Activated CD8-positive, alpha-beta memory T cell treated with anti-CD3 and anti-CD28 coated beads, Interleukin-2, amount 50 U/mL, for 1 hour (primary cell): ENCODE measurements around the gene BACE2.
"Not testable (repeated sequence)": the region's sequence is repeated elsewhere in the genome, so short reads cannot be mapped to it uniquely, and the experiment has no call there.

Experiments used
- DNase-seq: peaks from one replicate; pipeline ENCODE4 v3.0.0-alpha.2; 2020; ENCODE audit errors: extremely low read depth

The BACE2 gene

DNA sequence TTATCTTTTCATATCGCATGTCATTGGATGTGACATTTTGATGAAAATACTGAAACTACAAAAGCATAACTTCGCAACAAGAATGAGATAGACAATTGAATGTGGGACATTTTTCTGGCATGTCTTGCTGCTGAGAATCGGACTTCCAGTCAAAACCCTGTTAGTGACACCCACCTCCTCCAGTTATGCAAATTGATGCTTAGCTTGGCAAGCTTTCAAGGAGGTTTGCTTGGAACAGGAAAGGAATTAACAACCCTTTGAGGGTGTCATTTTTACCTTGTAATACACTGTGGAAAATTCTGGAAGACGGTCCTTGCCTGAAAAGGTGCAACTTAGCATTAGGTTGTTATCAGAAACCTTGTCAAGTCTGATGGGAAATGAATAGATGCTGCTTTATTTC is 109.9 kb downstream of the BACE2 start:
- no peak for DNase-seq

DNA sequence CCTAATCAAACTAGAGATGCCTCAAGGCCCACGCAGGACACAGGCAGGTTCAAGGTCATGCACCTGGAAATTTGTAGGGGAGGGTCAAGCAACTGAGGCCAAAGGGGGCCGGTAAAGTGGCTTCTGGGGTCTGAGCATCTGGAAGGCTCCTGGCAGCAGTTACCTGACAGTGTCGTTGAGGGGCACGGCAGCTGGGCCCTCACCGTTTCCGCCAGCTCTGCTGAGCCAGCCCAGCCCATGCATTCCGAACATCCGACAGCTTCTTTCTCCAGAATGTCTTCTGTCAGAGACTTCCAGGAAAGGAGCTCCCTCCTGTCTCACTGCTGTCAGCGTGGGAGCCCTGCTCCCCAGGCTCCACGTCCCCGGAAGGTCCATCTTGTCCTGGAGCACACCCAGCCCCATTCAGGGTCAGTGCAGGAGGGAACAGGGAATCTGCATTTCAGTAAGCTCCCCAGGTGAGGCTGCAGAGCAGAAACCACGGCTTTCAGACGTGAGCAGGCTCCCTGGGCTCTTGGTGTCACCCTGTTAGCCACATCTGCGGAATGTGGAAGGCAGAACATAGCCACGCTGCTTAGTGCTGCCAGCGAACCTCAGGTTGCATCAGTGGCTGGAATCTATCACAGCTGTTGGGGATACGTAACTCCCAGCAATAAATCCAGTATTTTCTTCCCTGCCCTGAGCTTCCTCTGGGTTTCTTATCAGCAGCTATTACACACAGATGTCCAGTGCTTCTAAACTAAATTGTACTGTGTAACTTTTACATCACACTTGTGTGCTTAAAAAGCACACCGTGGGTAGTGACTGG is 112.4 kb downstream of the BACE2 start:
- DNase-seq, result no peak

- no peak for DNase-seq
These were observed 114.5 kb downstream of the BACE2 start for GRCh38 chr21:41282412-41282811.

DNA sequence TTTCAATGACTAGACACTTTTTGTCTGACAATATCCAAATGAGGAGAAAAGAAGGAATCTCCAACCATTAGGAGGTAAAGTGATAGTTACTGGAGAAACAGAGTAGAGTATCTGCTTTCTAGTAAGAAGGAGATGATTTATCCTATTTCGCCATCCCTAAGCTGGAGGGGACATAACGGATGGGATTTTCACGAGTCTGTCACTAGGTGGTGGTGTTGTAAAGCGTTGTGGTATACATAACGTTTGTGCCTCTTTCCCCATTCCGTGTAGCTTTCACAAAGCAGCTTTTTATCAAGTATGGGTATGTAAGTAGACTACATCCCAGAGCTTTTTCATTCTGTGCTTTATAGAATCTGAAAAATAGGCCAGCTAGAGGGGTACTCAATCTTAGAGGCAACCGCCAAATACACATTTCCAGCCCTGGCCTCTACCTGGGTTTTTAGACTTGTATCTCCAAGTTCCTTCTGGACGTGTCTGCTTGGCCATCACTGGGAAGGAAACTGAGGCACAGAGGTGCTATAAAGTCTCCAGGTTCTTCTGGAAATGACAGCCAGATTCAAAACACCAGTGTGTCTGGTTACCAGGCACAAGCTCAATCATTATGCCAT is 115.4 kb downstream of the BACE2 start:
- peak; percentile 28 for DNase-seq

DNA sequence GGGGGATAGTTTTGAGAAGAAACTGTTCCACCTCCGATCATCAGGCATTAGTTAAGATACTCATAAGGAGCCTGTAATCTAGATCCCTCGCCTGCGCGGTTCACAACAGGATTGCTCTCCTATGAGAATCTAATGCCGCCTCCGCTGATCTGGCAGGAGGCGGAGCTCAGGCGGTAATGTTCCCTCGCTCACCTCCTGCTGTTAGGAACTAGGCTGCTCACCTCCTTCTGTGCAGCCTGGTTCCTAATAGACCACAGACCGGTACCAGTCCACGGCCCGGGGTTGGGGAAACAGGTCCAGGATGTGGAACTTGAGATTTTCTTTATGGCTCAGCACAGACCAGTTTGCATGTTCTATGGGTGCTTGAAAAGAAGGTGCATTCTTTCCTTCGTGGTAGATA is 121.5 kb downstream of the BACE2 start:
- DNase-seq, result no peak

DNA sequence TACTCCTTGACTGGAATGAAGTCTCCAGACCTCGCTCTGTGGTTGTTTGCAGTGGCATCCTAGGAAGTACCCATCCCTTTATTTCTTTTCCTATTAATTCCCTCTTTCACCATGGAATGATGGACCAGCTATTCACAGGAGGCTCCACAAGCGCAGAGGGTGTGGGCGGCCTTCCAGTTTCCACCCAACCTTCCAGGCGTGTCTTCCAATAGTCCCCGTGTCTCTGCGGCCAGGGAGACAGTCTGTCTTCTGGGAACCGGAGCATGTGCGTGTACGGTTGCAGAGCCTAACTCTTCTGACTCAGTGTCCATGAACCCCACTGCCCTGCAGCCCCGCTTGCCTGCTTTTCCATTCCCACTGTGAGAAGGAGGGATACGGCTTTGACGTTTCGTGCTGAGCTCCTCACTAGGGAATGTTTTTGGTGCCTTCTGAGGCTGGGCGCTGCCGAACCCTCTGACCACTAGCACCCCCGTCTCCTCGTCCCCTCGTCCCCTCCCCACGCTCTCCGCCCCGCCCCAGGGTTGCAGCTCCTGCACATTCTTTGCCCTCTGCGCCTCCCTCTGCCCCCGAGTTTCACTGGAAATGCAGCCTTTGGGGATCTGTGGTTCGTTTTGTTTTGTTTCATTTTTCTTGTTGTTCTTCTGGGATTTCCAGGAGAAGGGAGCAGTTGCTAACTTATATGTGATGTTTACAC is 122.3 kb downstream of the BACE2 start:
- DNase-seq, result no peak

GRCh38 chr21:41294548-41295231 is 126.7 kb downstream of the BACE2 start:
- no peak for DNase-seq

DNA sequence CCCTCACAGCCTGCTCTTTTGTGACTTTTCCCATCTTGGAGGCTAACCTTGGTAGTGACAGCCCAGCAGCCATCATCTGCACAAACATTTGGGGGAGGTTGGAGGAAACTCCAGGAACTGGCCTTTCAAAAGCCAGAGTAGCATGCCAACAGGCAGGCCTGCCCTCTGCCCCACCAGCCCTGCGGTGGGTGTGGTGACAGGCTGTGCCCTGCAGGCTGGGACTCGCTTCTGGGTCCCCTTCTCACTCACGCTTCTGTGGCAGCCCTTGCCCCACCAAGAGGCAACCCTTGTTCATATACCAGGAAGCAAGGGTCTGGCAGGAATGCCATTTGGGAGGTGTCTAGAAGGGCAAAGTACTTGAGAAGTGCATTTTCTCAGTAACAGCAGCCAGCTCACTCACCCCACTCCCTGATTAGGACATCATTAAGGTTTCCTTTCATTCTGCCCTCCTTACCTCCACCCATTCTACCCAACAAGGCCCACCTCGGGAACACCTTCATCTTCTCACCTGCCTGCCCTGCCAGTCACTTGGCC is 127.8 kb downstream of the BACE2 start:
- no peak for DNase-seq

DNA sequence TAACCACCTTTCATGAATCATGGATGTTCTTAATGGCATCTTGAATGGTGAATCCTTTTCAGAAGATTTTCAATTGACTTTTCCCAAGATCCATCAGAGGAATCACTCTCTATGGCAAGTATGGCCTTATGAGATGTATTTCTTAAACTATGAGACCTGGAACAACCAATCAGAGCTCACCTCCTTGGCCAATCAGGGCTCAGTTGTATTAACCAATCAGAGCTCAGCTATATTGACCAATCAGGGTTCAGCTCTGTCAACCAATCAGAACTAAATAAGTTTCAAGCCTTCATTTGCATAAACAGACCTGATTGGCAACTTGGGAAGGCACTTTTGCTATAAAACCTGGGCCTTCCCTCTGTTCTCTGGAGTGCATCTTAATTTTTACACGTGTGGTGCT is 135.0 kb downstream of the BACE2 start:
- DNase-seq, result no peak

DNA sequence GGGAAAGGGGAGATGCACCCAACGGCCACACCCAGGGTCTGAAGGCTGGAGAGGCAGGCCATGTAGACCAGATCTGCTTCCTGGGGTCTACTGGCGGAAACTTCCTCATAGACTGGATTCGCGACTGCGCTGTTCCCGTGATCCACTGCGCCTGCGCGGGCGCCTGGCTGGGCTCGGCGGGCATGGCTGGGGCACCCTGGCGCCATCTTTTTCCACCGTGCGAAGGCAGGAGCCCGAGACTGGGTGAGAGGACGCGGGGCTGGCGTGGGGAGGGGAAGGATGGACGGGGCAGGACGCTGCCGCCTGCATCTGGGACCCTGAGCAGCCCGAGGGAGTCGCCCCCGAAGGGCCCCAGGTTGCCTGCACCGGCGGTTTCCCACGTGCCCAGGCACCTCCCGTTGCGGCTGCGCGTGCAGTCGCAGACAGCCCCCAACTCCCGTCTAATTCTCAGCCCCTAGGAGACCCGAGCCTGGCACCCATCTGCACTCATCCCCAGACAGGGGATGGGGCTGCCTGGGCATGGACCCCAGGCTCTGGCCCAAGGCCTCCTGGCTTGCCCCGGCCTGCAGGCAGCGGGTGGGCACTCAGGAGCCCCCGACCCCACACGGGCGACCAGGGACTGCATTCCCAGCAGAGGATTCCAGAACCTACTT is 136.2 kb downstream of the BACE2 start:
- no peak for DNase-seq

DNA sequence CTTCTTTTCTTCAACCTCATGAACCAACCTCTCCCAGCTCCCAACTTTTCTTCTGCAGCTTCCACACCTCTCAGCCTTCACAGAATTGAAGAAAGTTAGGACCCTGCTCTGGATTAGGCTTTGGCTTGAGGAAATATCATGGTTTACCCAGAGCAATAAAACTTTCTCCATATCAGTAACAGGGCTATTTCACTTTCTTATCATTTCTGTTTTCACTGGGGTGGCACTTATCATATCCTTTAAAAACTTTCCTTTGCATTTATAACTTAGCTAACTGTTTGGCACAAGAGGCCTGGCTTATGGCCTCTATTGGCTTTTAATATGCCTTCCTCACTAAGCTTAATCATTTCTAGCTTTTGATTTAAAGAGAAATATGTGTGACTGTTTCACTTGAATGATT is 139.3 kb downstream of the BACE2 start:
- no peak for DNase-seq

DNA sequence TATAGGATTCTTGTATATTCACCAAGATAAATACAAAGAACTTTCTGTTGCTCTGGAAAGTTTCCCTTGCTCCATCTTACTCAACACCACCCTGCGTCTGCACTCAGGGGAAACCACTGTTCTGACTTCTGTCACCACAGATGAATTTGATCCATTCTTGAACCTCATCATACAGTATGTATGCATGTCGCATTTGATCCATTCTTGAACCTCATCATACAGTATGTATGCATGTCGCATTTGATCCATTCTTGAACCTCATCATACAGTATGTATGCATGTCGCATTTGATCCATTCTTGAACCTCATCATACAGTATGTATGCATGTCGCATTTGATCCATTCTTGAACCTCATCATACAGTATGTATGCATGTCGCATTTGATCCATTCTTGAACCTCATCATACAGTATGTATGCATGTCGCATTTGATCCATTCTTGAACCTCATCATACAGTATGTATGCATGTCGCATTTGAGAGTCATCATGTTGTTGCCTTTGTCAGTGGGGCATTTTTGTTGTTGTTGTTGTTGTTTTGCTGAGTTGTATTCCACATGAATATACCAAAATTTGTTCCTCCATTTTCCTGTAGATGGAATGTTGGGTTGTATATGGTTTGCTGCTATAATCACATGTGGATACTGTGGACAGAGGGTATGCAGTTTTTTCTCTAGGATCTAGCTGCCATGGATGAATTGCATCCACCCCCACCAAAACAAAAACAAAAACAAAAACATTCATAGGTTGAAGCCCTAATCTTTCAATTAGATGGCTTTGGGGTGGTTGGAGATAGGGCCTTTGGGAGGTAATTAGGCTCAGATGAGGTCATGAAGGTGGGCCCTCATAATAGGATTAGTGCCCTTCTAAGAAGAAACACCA is 145.6 kb downstream of the BACE2 start:
- not testable (repeated sequence) for DNase-seq

GRCh38 chr21:41315726-41316125 is 147.8 kb downstream of the BACE2 start:
- no peak for DNase-seq

DNA sequence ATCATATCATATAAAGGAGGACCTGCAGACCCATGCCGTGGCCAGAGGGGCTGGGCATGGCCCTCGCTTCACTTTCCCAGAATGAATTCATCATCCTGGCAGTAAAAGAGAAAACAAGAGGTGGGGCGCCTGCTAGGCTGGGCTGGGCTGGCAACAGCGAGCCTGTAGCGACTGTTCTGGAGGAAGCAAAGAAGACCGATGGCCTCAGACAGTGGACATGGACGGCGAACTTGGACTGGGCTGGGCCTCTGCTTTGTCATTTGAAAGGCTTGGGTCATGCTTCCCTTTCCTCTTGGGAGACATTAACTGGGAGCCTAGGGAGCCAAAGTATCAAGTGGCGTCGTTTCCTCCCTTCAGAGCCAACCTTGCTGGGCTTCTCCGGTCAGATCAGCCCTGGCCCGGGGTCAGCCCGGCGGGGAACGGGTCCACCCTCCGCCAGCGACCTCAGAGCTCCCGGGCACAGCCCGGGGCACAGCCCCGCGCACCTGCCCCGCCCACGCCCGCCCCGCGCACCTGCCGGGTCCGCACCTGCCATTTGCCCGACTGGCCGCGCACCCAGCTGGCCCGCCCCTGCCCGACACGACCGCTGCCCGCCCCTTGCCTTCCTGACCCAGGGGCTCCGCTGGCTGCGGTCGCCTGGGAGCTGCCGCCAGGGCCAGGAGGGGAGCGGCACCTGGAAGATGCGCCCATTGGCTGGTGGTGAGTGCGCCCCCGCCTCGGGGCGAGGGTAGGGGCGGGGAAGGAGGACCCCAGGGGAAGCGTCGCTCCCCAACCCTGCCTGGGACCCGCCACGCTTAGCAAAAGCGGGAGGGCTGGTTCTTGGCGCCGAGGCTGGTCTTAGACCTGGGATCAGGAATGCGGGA is 148.5 kb downstream of the BACE2 start, which contains the start of gene FAM3B:
Gene FAM3B, plus strand, starts transcription at position 602 of the 863 bp plus-strand sequence. Its CDS starts 79 bp downstream, at position 681.
- DNase-seq, result no peak

GRCh38 chr21:41317063-41317392 is 149.1 kb downstream of the BACE2 start:
- no peak for DNase-seq

DNA sequence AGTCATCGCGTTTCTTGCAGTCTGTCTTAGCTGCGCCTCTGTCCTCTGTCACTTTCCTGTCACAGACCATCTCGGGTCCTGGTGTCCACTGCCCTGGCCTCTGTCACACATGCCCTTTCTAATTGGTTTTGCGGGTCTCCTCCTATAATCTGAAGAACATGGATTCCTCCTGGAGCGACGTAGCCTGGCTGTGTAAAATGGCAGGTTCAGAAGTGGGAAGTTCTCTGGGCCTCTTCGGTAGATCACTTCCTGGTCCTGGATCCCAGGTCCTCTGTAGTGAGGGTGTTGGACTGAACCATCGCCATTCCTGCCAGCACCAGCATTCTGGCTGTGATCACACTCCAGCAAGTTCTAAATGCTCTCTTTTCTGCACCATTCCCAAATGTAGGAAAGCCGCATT is 149.5 kb downstream of the BACE2 start:
- DNase-seq, result no peak

DNA sequence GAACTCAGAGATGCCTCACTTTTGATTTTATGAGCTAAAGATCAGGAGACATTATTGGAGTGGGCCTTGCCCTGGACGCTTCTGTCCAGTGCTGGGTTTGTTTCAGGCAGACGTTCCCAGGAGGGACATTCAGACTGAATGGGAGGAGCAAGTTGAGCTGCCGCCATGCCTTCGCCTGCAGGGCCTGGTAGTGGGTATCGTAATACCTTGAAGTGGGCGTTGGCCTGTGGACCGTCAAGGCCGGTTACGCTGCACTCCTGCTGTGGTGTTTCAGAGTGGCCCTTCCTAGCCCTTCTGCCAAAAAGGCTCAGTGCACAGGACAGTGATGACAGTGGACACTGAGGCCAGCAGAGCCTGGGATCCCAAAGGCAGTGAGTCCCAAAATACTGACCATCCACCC is 150.3 kb downstream of the BACE2 start:
- DNase-seq, result no peak

GRCh38 chr21:41319273-41319672 is 151.3 kb downstream of the BACE2 start:
- no peak for DNase-seq

DNA sequence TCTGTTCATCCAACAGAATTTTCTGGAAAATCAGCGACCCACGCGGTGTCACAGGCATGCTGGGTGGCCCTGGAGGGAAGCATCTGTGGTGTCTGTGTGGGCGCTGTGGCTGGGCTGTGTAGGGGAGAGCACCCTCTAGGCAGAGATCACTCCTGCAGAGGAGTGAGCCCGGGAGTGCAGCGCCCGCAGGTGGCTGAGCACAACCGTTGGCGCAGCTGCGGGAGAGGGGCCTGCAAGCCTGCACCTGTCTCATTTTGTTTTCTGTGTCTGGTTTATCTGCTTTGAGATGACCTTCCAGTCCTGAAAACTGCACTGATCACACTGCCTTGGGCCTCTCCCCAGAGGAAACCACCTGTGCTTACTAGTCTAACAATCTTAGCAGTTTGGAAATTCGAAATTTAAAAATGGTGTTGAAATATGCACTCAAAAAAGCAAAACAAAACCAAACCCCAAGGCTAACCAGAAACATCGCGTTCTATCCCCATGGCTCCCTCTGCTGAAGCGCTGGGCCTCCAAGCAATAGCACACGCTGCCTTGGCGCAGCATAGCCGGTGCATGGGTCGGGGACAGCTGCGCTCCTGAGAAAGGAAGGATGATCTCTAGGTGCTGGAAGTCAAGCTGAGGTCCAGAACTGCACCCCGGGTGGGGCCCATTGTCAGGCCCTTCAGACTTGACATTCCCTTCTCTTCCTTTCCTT is 153.4 kb downstream of the BACE2 start:
- DNase-seq, result no peak
